Glutamatergic neuron (in vitro differentiated cells): ENCODE results near the gene CDC42SE2. TPM values are rescaled to one million over a fixed set of nuclear protein-coding genes. Genes with fewer than 3 reads are reported as not detected.
A peak's percentile ranks its signal among the peaks of the same experiment; 100 is the strongest.

Experiments used
- DNase-seq: peaks from one replicate; pipeline ENCODE4 v3.0.0; 2022
- H3K27ac Mint-ChIP-seq: one replicate; pipeline ENCODE4 v1.8.0; 2020; ENCODE audit warnings: mild to moderate bottlenecking, mixed read lengths, inconsistent platforms; ENCODE audit not compliant: unreplicated experiment
- H3K27me3 Mint-ChIP-seq: one replicate; pipeline ENCODE4 v1.8.0; 2020; ENCODE audit warnings: mild to moderate bottlenecking, moderate library complexity, mixed read lengths, inconsistent platforms; ENCODE audit not compliant: unreplicated experiment
- H3K36me3 Mint-ChIP-seq: one replicate; pipeline ENCODE4 v1.8.0; 2020; ENCODE audit warnings: mild to moderate bottlenecking, mixed read lengths, inconsistent platforms; ENCODE audit not compliant: unreplicated experiment
- H3K4me1 Mint-ChIP-seq: one replicate; pipeline ENCODE4 v1.8.0; 2020; ENCODE audit warnings: mild to moderate bottlenecking, low read depth, mixed read lengths, inconsistent platforms; ENCODE audit not compliant: unreplicated experiment
- H3K4me3 Mint-ChIP-seq: one replicate; pipeline ENCODE4 v1.8.0; 2020; ENCODE audit warnings: mild to moderate bottlenecking, mixed read lengths, inconsistent platforms; ENCODE audit not compliant: unreplicated experiment
- H3K9me3 Mint-ChIP-seq: one replicate; pipeline ENCODE4 v1.8.0; 2020; ENCODE audit warnings: mild to moderate bottlenecking, moderate library complexity, mixed read lengths, inconsistent platforms; ENCODE audit not compliant: unreplicated experiment
- CTCF ChIP-seq: fragments of 200-600 bp; sonication (generic); IDR thresholded peaks from one replicate; pipeline ENCODE4 v1.5.0; 2021; ENCODE audit not compliant: partially characterized antibody, unreplicated experiment
- total RNA-seq: library from RNA; stranded (reverse); fragmentation: NEBNext Ultra II Directional; extraction: Animal tissue kit (Norgen Biotek cat#: 25700); gene quantifications from one replicate; pipeline ENCODE4 v1.2.1, GENCODE V29; 2021; ENCODE audit not compliant: unreplicated experiment

The CDC42SE2 gene
- total RNA-seq, 1 donor from 2014 or later, result 15.5 TPM

DNA sequence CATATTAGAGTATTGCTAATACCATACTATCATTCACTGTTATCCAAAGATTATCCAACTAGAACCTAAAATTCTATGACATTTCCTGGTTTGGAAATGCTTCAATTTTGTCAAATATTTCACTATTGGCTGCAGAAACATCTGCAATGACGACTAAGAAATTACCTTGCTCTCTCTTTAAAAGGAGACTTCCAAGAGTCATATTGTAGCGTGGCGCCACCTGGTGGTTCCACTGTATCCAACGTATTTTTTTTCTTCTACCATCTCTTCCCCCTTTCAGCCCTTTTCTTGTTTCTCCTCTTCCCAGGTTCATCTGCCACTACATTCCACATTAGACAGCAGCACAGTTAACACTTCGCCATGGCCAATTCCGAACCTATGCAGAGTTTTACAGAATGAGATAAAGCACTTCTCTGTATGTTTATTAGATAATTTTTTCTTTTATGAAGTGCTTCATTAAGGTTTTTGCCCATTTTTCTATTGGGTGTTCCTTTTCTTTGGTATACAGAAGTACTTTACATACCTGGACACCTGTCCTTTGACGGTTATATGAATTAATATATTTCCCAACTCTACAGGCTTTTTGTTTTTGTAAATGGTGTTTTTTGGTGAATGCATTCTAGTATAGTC lies 153.5 kb downstream of the CDC42SE2 start:
- no peaks in the 10 kb centered on the region for H3K4me1 Mint-ChIP-seq
- no peak overlapping the region for H3K27ac Mint-ChIP-seq
- DNase-seq, result peak; percentile 83
- TF ChIP-seq CTCF, result peak; percentile 91
- no peak overlapping the region for H3K4me3 Mint-ChIP-seq
- H3K36me3 Mint-ChIP-seq, result no peaks in the 10 kb centered on the region
- no peaks in the 10 kb centered on the region for H3K9me3 Mint-ChIP-seq
- peaks cover 2% of the 10 kb centered on the region for H3K27me3 Mint-ChIP-seq

DNA sequence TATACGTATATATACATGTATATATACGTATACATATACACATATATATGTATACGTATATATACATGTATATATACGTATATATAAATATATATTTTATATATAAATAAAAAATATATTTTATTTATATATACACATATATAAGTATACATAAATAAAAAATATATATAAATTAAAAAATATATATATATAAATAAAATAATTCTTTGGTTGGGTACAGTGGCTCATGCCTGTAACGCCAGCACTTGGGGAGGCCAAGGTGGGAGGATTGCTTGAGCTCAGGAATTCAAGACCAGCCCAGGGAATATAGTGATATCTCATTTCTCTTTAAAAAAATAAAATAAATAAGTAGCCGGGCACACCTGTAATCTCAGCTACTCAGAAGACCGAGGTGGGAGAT lies 155.0 kb downstream of the CDC42SE2 start:
- no peak overlapping the region for H3K4me3 Mint-ChIP-seq
- no peak for DNase-seq
- no peaks in the 10 kb centered on the region for H3K9me3 Mint-ChIP-seq
- H3K36me3 Mint-ChIP-seq, result no peaks in the 10 kb centered on the region
- H3K27me3 Mint-ChIP-seq, result peaks cover 2% of the 10 kb centered on the region
- no peak overlapping the region for H3K27ac Mint-ChIP-seq
- no peaks in the 10 kb centered on the region for H3K4me1 Mint-ChIP-seq
- no peak for TF ChIP-seq CTCF

- Mint-ChIP-seq H3K27me3 (peaks cover 2% of the 10 kb centered on the region), H3K9me3 (no peaks in the 10 kb centered on the region), H3K27ac (no peak overlapping the region), H3K36me3 (no peaks in the 10 kb centered on the region), H3K4me3 (no peak overlapping the region), H3K4me1 (no peaks in the 10 kb centered on the region)
- TF ChIP-seq CTCF, result no peak
- no peak for DNase-seq
Observed at GRCh38 chr5:131419877-131420276, 156.0 kb downstream of the CDC42SE2 start.

GRCh38 chr5:131423056-131423455 lies 159.2 kb downstream of the CDC42SE2 start:
- no peaks in the 10 kb centered on the region for H3K4me1 Mint-ChIP-seq
- H3K36me3 Mint-ChIP-seq, result no peaks in the 10 kb centered on the region
- H3K4me3 Mint-ChIP-seq, result no peak overlapping the region
- TF ChIP-seq CTCF, result peak; percentile 56
- no peak overlapping the region for H3K27ac Mint-ChIP-seq
- H3K27me3 Mint-ChIP-seq, result peaks cover 2% of the 10 kb centered on the region
- DNase-seq, result no peak
- H3K9me3 Mint-ChIP-seq, result no peaks in the 10 kb centered on the region

- no peak for DNase-seq
- Mint-ChIP-seq H3K27ac (no peak overlapping the region), H3K4me1 (no peaks in the 10 kb centered on the region), H3K36me3 (no peaks in the 10 kb centered on the region), H3K27me3 (peaks cover 2% of the 10 kb centered on the region), H3K4me3 (no peak overlapping the region), H3K9me3 (peaks cover 1% of the 10 kb centered on the region)
- TF ChIP-seq CTCF, result no peak
Observed at GRCh38 chr5:131426011-131426410, 162.2 kb downstream of the CDC42SE2 start.
